Measurements from ENCODE around the gene FGF16. TPM values are rescaled to one million over a fixed set of nuclear protein-coding genes. Genes with fewer than 3 reads are reported as not detected.

FGF16 gene
- total and polyA plus RNA-seq, 12 donors, result 0.13 to 0.32 (median 0.19) TPM; not detected in 7

DNA sequence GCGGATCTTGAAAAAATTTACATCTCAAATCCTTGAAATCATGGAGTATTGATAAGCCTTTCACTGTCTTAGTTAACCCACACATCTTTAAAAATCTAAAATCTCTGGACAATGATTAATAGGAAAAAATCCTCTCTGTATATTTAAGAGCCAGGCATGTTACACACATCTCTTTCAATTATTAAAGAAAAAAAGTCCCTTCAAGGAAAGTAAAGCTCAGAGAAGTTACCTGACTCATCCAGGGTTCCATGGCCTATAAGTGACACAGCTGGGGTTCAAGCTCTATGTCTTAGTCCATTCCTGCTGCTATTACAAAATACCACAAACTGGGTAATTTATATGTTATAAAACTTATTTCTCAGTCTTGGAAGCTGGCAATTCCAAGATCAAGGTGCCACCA lies 14.2 kb upstream of the FGF16 start:
- TF ChIP-seq, protein P1, sequence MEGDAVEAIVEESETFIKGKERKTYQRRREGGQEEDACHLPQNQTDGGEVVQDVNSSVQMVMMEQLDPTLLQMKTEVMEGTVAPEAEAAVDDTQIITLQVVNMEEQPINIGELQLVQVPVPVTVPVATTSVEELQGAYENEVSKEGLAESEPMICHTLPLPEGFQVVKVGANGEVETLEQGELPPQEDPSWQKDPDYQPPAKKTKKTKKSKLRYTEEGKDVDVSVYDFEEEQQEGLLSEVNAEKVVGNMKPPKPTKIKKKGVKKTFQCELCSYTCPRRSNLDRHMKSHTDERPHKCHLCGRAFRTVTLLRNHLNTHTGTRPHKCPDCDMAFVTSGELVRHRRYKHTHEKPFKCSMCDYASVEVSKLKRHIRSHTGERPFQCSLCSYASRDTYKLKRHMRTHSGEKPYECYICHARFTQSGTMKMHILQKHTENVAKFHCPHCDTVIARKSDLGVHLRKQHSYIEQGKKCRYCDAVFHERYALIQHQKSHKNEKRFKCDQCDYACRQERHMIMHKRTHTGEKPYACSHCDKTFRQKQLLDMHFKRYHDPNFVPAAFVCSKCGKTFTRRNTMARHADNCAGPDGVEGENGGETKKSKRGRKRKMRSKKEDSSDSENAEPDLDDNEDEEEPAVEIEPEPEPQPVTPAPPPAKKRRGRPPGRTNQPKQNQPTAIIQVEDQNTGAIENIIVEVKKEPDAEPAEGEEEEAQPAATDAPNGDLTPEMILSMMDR (IDR thresholded peaks at IDR 0.05), result no peak
- Histone ChIP-seq H3K4me3 (no peak overlapping the region), H3K4me1 (no peaks in the 10 kb centered on the region), H3K27me3 (no peaks in the 10 kb centered on the region), H3K27ac (no peak overlapping the region), H3K9me3 (no peaks in the 10 kb centered on the region), H3K36me3 (no peaks in the 10 kb centered on the region)
- 97 to 100% methylated on average over 1 of the region's 1 CpG for WGBS, 2 donors
- ATAC-seq, result no peak
- no peak for DNase-seq
- intact Hi-C loops (cut with DNase I), result no loop called here

DNA sequence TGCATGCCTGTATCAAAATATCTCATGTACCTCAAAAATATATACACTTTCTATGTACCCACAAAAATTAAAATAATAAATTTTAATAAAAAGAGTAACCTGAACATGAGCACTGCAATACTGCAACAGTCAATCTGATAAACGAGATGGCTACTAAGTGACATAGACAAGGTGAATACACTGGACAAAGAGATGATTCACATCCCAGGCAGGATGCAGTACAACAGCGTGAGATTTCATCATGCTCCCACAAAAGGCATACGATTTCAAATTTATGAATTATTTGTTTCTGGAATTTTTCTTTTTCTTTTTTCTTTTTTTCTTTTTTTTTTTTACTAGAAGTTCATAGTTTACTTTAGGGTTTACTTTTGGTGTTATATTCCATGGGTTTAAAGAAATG lies 12.2 kb upstream of the FGF16 start:
- WGBS, 2 donors, result 89 to 95% methylated on average over 3 of the region's 3 CpGs
- TF ChIP-seq, protein P1 (IDR thresholded peaks at IDR 0.05), result no peak
- Histone ChIP-seq H3K27me3 (no peaks in the 10 kb centered on the region), H3K9me3 (no peaks in the 10 kb centered on the region), H3K4me3 (no peak overlapping the region), H3K4me1 (no peaks in the 10 kb centered on the region), H3K36me3 (no peaks in the 10 kb centered on the region), H3K27ac (no peak overlapping the region)
- no peak for ATAC-seq
- intact Hi-C loops (cut with DNase I), result no loop called here
- no peak for DNase-seq

DNA sequence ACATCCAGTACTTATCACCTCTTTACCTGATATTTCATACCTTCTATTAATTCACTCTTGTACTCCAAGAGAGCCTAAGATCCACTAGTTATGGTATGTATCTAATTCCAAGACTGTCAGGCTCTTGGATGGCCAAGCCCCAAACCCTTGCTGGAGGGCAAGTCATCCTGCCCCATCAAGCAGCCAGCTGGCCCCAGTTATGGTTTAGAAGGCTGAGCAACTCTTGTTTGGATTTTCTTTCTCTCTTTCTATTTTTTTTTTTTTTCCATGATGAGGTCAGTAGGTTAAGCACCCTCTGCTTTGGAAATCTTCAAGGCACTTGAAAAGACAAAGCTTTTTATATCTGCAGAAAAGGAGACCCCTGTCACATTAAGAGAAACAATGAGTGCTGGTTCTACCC lies 10.9 kb upstream of the FGF16 start:
- Histone ChIP-seq H3K9me3 (no peaks in the 10 kb centered on the region), H3K4me3 (no peak overlapping the region), H3K4me1 (no peaks in the 10 kb centered on the region), H3K36me3 (no peaks in the 10 kb centered on the region), H3K27ac (no peak overlapping the region), H3K27me3 (peaks cover 0 to 4% (median 0%) of the 10 kb centered on the region in 7 donors)
- ATAC-seq (no peak), DNase-seq (no peak)
- TF ChIP-seq, protein P1 (IDR thresholded peaks at IDR 0.05), result no peak
- intact Hi-C loops (cut with DNase I), result no loop called here

DNA sequence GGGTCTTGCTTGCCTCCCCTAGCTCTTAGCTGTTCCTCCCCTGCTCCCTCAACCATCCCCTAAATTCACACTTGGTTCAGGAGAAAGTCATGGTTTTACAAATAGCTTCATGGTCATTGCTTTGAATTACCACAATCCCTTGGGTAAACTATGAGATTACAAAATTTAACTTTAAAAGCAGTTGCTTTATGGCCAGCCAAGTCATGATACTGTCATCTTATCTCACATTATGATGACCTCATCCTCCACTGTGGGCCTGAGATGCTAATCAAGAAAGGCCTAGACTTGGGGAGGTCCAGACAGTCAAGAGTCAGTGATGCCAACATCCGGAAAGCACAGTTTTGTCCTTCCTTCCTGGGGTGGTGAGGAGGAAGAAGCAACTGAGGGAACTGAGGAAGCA lies 10.5 kb upstream of the FGF16 start:
- H3K9me3 ChIP-seq, result no peaks in the 10 kb centered on the region
- ATAC-seq (no peak), DNase-seq (no peak)
- WGBS, 2 donors, result 67 to 80% methylated on average over 1 of the region's 1 CpG
- no peak overlapping the region for H3K4me3 ChIP-seq
- H3K36me3 ChIP-seq, result no peaks in the 10 kb centered on the region
- peaks cover 0 to 8% (median 0%) of the 10 kb centered on the region in 7 donors for H3K27me3 ChIP-seq
- TF ChIP-seq, protein P1 (IDR thresholded peaks at IDR 0.05), result no peak
- H3K27ac ChIP-seq, result no peak overlapping the region
- H3K4me1 ChIP-seq, result no peaks in the 10 kb centered on the region
- intact Hi-C loops (cut with DNase I), result no loop called here

DNA sequence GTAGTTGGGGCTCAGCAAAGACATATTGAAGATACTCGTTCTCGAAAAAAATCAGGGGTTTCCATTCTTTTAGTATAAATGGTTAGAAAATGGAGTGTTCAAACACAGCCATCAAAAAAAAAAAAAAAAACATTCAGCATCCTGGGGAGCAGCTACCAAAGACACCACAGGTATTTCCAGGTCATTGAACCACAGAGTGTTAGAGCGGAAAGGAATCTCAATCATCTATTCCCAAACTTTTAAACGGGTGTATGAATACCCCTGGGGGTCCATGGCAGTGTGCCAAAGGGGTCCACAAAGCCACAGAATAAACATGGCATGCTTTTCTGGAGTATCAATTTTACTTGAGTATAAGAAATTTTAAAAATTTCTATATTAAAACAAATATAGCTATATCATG lies 6.9 kb upstream of the FGF16 start:
- Histone ChIP-seq H3K27ac (no peak overlapping the region), H3K9me3 (no peaks in the 10 kb centered on the region), H3K4me1 (no peaks in the 10 kb centered on the region), H3K36me3 (no peaks in the 10 kb centered on the region), H3K27me3 (peaks cover 0 to 27% (median 0%) of the 10 kb centered on the region in 7 donors), H3K4me3 (no peak overlapping the region)
- 59 to 87% methylated on average over 4 of the region's 4 CpGs for WGBS, 2 donors
- TF ChIP-seq, protein P1 (IDR thresholded peaks at IDR 0.05), result no peak
- intact Hi-C loops (cut with DNase I), result no loop called here
- ATAC-seq (no peak), DNase-seq (no peak)

All from heart right ventricle (tissue), 16 donors.